ENCODE measurements around the gene PTPRR.

The PTPRR gene

GRCh38 chr12:70628701-70629480 is 291.6 kb downstream of the PTPRR start:
- Histone ChIP-seq H4K20me1 (no peaks in the 10 kb centered on the region), H3K4me3 (no peak overlapping the region), H3K4me1 (no peaks in the 10 kb centered on the region), H3K9ac (no peak overlapping the region), H3K9me3 (no peaks in the 10 kb centered on the region), H3K27ac (no peak overlapping the region), H3K36me3 (no peaks in the 10 kb centered on the region), H3K4me2 (no peak overlapping the region), H3K27me3 (no peaks in the 10 kb centered on the region)
- no peak for TF ChIP-seq Cebpa-rat (IDR thresholded peaks at IDR 0.05)

GRCh38 chr12:70627677-70628076 is 292.9 kb downstream of the PTPRR start:
- Histone ChIP-seq H3K9me3 (no peaks in the 10 kb centered on the region), H3K27me3 (no peaks in the 10 kb centered on the region), H4K20me1 (no peaks in the 10 kb centered on the region), H3K9ac (no peak overlapping the region), H3K4me2 (no peak overlapping the region), H3K27ac (no peak overlapping the region), H3K4me1 (no peaks in the 10 kb centered on the region), H3K36me3 (no peaks in the 10 kb centered on the region), H3K4me3 (no peak overlapping the region)
- TF ChIP-seq Cebpa-rat (IDR thresholded peaks at IDR 0.05), result no peak

- Histone ChIP-seq H3K4me1 (no peaks in the 10 kb centered on the region), H3K4me3 (no peak overlapping the region), H3K4me2 (no peak overlapping the region), H3K27me3 (no peaks in the 10 kb centered on the region), H3K9ac (no peak overlapping the region), H3K9me3 (no peaks in the 10 kb centered on the region), H3K36me3 (no peaks in the 10 kb centered on the region), H4K20me1 (no peaks in the 10 kb centered on the region), H3K27ac (no peak overlapping the region)
- TF ChIP-seq Cebpa-rat (IDR thresholded peaks at IDR 0.05), result no peak
Measured at GRCh38 chr12:70626180-70626579, 294.4 kb downstream of the PTPRR start.

- Histone ChIP-seq H4K20me1 (no peaks in the 10 kb centered on the region), H3K9ac (no peak overlapping the region), H3K36me3 (no peaks in the 10 kb centered on the region), H3K4me2 (no peak overlapping the region), H3K9me3 (no peaks in the 10 kb centered on the region), H3K27me3 (no peaks in the 10 kb centered on the region), H3K4me3 (no peak overlapping the region), H3K4me1 (no peaks in the 10 kb centered on the region), H3K27ac (no peak overlapping the region)
- no peak for TF ChIP-seq Cebpa-rat (IDR thresholded peaks at IDR 0.05)
Measured at GRCh38 chr12:70619471-70620152, 300.9 kb downstream of the PTPRR start.

- Histone ChIP-seq H3K9me3 (no peaks in the 10 kb centered on the region), H3K27me3 (no peaks in the 10 kb centered on the region), H3K4me1 (no peaks in the 10 kb centered on the region), H3K9ac (no peak overlapping the region), H3K4me3 (no peak overlapping the region), H4K20me1 (no peaks in the 10 kb centered on the region), H3K4me2 (no peak overlapping the region), H3K27ac (no peak overlapping the region), H3K36me3 (no peaks in the 10 kb centered on the region)
- TF ChIP-seq Cebpa-rat (IDR thresholded peaks at IDR 0.05), result no peak
Measured at GRCh38 chr12:70618371-70618770, 302.2 kb downstream of the PTPRR start.

GRCh38 chr12:70617450-70617849 is 303.1 kb downstream of the PTPRR start:
- Histone ChIP-seq H3K27me3 (no peaks in the 10 kb centered on the region), H3K36me3 (no peaks in the 10 kb centered on the region), H3K9me3 (no peaks in the 10 kb centered on the region), H3K4me2 (no peak overlapping the region), H3K27ac (no peak overlapping the region), H3K4me3 (no peak overlapping the region), H3K4me1 (no peaks in the 10 kb centered on the region), H4K20me1 (no peaks in the 10 kb centered on the region), H3K9ac (no peak overlapping the region)
- TF ChIP-seq Cebpa-rat (IDR thresholded peaks at IDR 0.05), result no peak

- no peak for TF ChIP-seq Cebpa-rat (IDR thresholded peaks at IDR 0.05)
- no peak overlapping the region for H3K27ac ChIP-seq
- no peak overlapping the region for H3K9ac ChIP-seq
- H3K4me2 ChIP-seq, result no peak overlapping the region
- no peak overlapping the region for H3K4me3 ChIP-seq
- H3K4me1 ChIP-seq, result no peaks in the 10 kb centered on the region
- no peaks in the 10 kb centered on the region for H3K36me3 ChIP-seq
- peaks cover 6% of the 10 kb centered on the region; the same call in 1 of the 2 replicates for H3K27me3 ChIP-seq
- H4K20me1 ChIP-seq, result no peaks in the 10 kb centered on the region
- no peaks in the 10 kb centered on the region for H3K9me3 ChIP-seq
Measured at GRCh38 chr12:70615174-70615866, 305.2 kb downstream of the PTPRR start.

GRCh38 chr12:70609739-70610491 is 310.6 kb downstream of the PTPRR start:
- Histone ChIP-seq H4K20me1 (no peaks in the 10 kb centered on the region), H3K4me3 (peak overlapping the region; percentile 76), H3K36me3 (no peaks in the 10 kb centered on the region), H3K9ac (peak overlapping the region; percentile 77), H3K4me1 (peaks cover 9% of the 10 kb centered on the region), H3K9me3 (no peaks in the 10 kb centered on the region), H3K27me3 (peaks cover 23% of the 10 kb centered on the region), H3K4me2 (peak overlapping the region; percentile 95), H3K27ac (peak overlapping the region; percentile 44)
- TF ChIP-seq Cebpa-rat (IDR thresholded peaks at IDR 0.05), result no peak

- Histone ChIP-seq H3K27ac (no peak overlapping the region), H3K4me2 (peak overlapping the region; percentile 95), H3K4me1 (peaks cover 9% of the 10 kb centered on the region), H3K36me3 (no peaks in the 10 kb centered on the region), H3K9me3 (no peaks in the 10 kb centered on the region), H3K27me3 (peaks cover 23% of the 10 kb centered on the region), H4K20me1 (no peaks in the 10 kb centered on the region), H3K4me3 (peak overlapping the region; percentile 76), H3K9ac (no peak overlapping the region)
- no peak for TF ChIP-seq Cebpa-rat (IDR thresholded peaks at IDR 0.05)
Measured at GRCh38 chr12:70609203-70609602, 311.3 kb downstream of the PTPRR start.
